Endothelial cell of umbilical vein (primary cell): ENCODE results near the gene DEPDC7. TPM values are rescaled to one million over a fixed set of nuclear protein-coding genes. Genes with fewer than 3 reads are reported as not detected.

Source experiments
- BruUV-seq: library from RNA; stranded (reverse); fragments of 400-500 nt; replicated peaks from 2 replicates; lab custom pipeline; 2021; lab: Mats Ljungman, UMichigan
- CTCF ChIA-PET: fragments of 300-600, 350-600 bp; sonication (Branson Sonifier 250); formaldehyde crosslinking; loops from one replicate; lab custom pipeline; 2021; ENCODE audit warnings: antibody characterized with exemption, inconsistent platforms; lab: Charles Lee
- POLR2A ChIA-PET: fragments of 300-600, 350-600 bp; sonication (Branson Sonifier 250); formaldehyde crosslinking; loops from one replicate; lab custom pipeline; 2021; ENCODE audit warnings: antibody characterized with exemption, inconsistent platforms; lab: Charles Lee
- DNase-seq: peaks from one replicate; pipeline ENCODE4 v3.0.0-alpha.2; 2011; ENCODE audit warnings: low read depth, low spot score
- FAIRE-seq: peaks from 2 replicates; lab custom pipeline; 2011; peaks lifted over from hg19 to GRCh38; lab: Jason Lieb, UNC
- H2AFZ ChIP-seq: 2 replicates; pipeline ENCODE4 v1.6.0; 2012; ENCODE audit warnings: low read depth, low read length, control low read depth, inconsistent platforms
- H3K27ac ChIP-seq: 2 replicates; pipeline ENCODE4 v1.5.1; 2011; ENCODE audit warnings: low read depth, mild to moderate bottlenecking, control low read depth, low read length, moderate library complexity; ENCODE audit not compliant: insufficient read depth
- H3K27me3 ChIP-seq, 2 experiments: 2 replicates each; pipeline versions ENCODE4 v1.6.0 to v1.6.1; 2011; ENCODE audit warnings: low read length in 2 of 2, mixed read lengths in 1 of 2; ENCODE audit not compliant: control insufficient read depth in 2 of 2, insufficient read depth in 2 of 2
- H3K36me3 ChIP-seq, 2 experiments: 2 replicates in 1 of 2; 3 replicates in 1 of 2; pipeline ENCODE4 v1.5.1; 2011; ENCODE audit warnings: low read length in 2 of 2, mild to moderate bottlenecking in 1 of 2, moderate library complexity in 1 of 2; ENCODE audit not compliant: control insufficient read depth in 2 of 2, insufficient read depth in 2 of 2; ENCODE audit errors: extremely low read depth in 1 of 2
- H3K4me1 ChIP-seq: 3 replicates; pipeline ENCODE4 v1.5.1; 2011; ENCODE audit warnings: mild to moderate bottlenecking, low read length; ENCODE audit not compliant: control insufficient read depth, insufficient read depth; ENCODE audit errors: extremely low read depth
- H3K4me2 ChIP-seq: 2 replicates; pipeline ENCODE4 v1.6.1; 2011; ENCODE audit warnings: low read length, control low read depth, mixed read lengths; ENCODE audit not compliant: insufficient read depth
- H3K4me3 ChIP-seq, 3 experiments: fragments of 200-600 bp in 1 of 3; sonication (generic), shearing (Covaris generic) in 1 of 3; replicated peaks in 1 of 3; 2 replicates each; pipeline ENCODE4 v1.5.1; 2011 to 2016; ENCODE audit warnings: control low read depth in 3 of 3, low read length in 3 of 3, mild to moderate bottlenecking in 2 of 3, inconsistent platforms in 1 of 3, low read depth in 1 of 3, moderate library complexity in 1 of 3; ENCODE audit not compliant: insufficient read depth in 1 of 3
- H3K79me2 ChIP-seq: 2 replicates; pipeline ENCODE4 v1.6.0; 2012; ENCODE audit warnings: low read length, inconsistent platforms; ENCODE audit not compliant: control insufficient read depth, insufficient read depth
- H3K9ac ChIP-seq: replicated peaks from 2 replicates; pipeline ENCODE3; 2011; ENCODE audit warnings: low read length, control low read depth; ENCODE audit not compliant: insufficient read depth; ENCODE audit errors: extremely low read depth
- H3K9me1 ChIP-seq: replicated peaks from 3 replicates; pipeline ENCODE4 v1.6.0; 2011; ENCODE audit warnings: mild to moderate bottlenecking, low read length; ENCODE audit not compliant: control insufficient read depth, insufficient read depth; ENCODE audit errors: extremely low read depth
- H3K9me3 ChIP-seq: replicated peaks from 2 replicates; pipeline ENCODE4 v1.5.1; 2012; ENCODE audit warnings: low read length, inconsistent platforms; ENCODE audit not compliant: control insufficient read depth, insufficient read depth
- H4K20me1 ChIP-seq: replicated peaks from 2 replicates; pipeline ENCODE3; 2011; ENCODE audit warnings: mild to moderate bottlenecking, low read length; ENCODE audit not compliant: control insufficient read depth, insufficient read depth; ENCODE audit errors: extremely low read depth
- CTCF ChIP-seq, 2 donors: IDR thresholded peaks; 1 replicate in 1 of 2; 2 replicates in 1 of 2; pipeline ENCODE4 v1.5.1; 2011; ENCODE audit warnings: low read length in 2 of 2, mild to moderate bottlenecking in 2 of 2, moderate library complexity in 2 of 2, control low read depth in 1 of 2, inconsistent platforms in 1 of 2, low read depth in 1 of 2; ENCODE audit not compliant: insufficient read depth in 1 of 2; ENCODE audit errors: extremely low read depth in 1 of 2
- FOS ChIP-seq: IDR thresholded peaks from 2 replicates; pipeline ENCODE4 v1.6.1; 2011; ENCODE audit warnings: mild to moderate bottlenecking, low read length, moderate library complexity, borderline replicate concordance; ENCODE audit not compliant: insufficient read depth
- GATA2 ChIP-seq: IDR thresholded peaks from 2 replicates; pipeline ENCODE4 v1.7.0; 2011; ENCODE audit warnings: low read depth, mild to moderate bottlenecking, moderate library complexity, mixed read lengths, low read length; ENCODE audit not compliant: insufficient read length, insufficient read depth
- JUN ChIP-seq: IDR thresholded peaks from 2 replicates; pipeline ENCODE4 v1.6.1; 2011; ENCODE audit warnings: borderline replicate concordance, low read depth; ENCODE audit not compliant: insufficient read length, insufficient read depth
- POLR2A ChIP-seq: IDR thresholded peaks from 2 replicates; pipeline ENCODE4 v1.6.1; 2012; ENCODE audit warnings: low read depth, mild to moderate bottlenecking, control low read depth, low read length
- POLR2AphosphoS5 ChIP-seq: IDR thresholded peaks from 2 replicates; pipeline ENCODE4 v1.6.1; 2012; ENCODE audit warnings: low read depth, mild to moderate bottlenecking, control low read depth, low read length, moderate library complexity; ENCODE audit not compliant: insufficient read depth
- dilution Hi-C: fragments of 300-500 bp; cut with MboI; formaldehyde crosslinking; loops from one replicate; pipeline ENCODE4 v1.15.0; 2019; ENCODE audit warnings: low sequenced_read_pairs; ENCODE audit not compliant: extremely low pct_ligation_motif_present
- intact Hi-C: fragments of 100-400 bp; cut with micrococcal nuclease; formaldehyde crosslinking; loops from one replicate; pipeline ENCODE4 v1.10.0; 2022
- polyA plus RNA-seq, 4 experiments: library from polyadenylated mRNA; depleted of rRNA in 3 of 4; stranded (reverse) in 3 of 4; unstranded in 1 of 4; fragments of >200 nt; gene quantifications; 2 replicates each; pipeline versions ENCODE4 v1.2.1 to v1.2.3, GENCODE V29; 2011 to 2012; ENCODE audit warnings: missing spikeins in 1 of 4
- total RNA-seq: library from RNA; stranded (reverse); gene quantifications from 2 replicates; pipeline ENCODE4 v1.2.3, GENCODE V29; 2021
- TF ChIP-seq, protein P1 (sequence below): IDR thresholded peaks from 2 replicates; pipeline ENCODE4 v1.6.1; 2011; ENCODE audit not compliant: insufficient read depth, insufficient read length

DEPDC7 gene
- total and polyA plus RNA-seq, 2 donors (not counting 3 experiments of a cell fraction or from before 2014, with no cell fraction given), result 0.08 TPM; not detected in 1

DNA sequence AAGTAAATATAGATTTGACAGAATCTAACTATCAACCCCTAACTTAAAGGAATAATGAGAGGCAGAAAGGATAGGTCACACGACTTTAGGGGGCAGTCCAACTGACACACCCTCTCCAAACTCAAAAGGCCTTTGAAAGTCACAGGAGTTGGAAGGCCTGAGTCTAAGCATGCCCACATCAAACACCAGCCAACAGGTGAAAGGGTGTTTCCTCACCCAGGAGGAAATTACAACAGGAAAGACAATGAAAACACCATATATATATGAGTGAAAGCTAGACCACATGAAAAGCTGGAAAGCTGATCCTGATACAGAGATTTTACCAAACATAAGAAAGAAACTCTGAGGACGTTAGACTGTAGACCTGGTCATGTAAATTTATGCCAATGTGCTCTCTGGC lies 10.5 kb upstream of the DEPDC7 start:
- no peak overlapping the region for H3K4me3 ChIP-seq
- H3K4me1 ChIP-seq, result no peaks in the 10 kb centered on the region
- POLR2A ChIA-PET, result no interaction called here
- no peak overlapping the region for H3K27ac ChIP-seq
- no TSS peak for BruUV-seq
- FAIRE-seq (no peak), DNase-seq (no peak)
- peaks cover 0 to 4% of the 10 kb centered on the region in 2 experiments for H3K27me3 ChIP-seq
- H3K9me1 ChIP-seq, result no peaks in the 10 kb centered on the region
- no peak overlapping the region for H2AFZ ChIP-seq
- intact Hi-C loops, result no loop called here
- H4K20me1 ChIP-seq, result no peaks in the 10 kb centered on the region
- H3K36me3 ChIP-seq, result no peaks in the 10 kb centered on the region
- CTCF ChIA-PET, result no interaction called here
- no peaks in the 10 kb centered on the region for H3K9me3 ChIP-seq
- dilution Hi-C loops, result no loop called here
- no peak for TF ChIP-seq GATA2
- TF ChIP-seq JUN, result no peak
- TF ChIP-seq, protein P1, sequence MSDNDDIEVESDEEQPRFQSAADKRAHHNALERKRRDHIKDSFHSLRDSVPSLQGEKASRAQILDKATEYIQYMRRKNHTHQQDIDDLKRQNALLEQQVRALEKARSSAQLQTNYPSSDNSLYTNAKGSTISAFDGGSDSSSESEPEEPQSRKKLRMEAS, result no peak
- TF ChIP-seq POLR2AphosphoS5, result no peak
- TF ChIP-seq CTCF (IDR thresholded peaks at IDR 0.05; ENCODE audit: extremely low read depth in 1 of 2, insufficient read depth in 1 of 2, low read depth in 1 of 2, low read length in 2 of 2), result no peak
- TF ChIP-seq FOS, result no peak
- no peak for TF ChIP-seq POLR2A
- H3K4me2 ChIP-seq, result no peak overlapping the region
- no peak overlapping the region for H3K9ac ChIP-seq
- H3K79me2 ChIP-seq, result no peaks in the 10 kb centered on the region
